ENCODE results near the gene COX6A2. TPM values are rescaled to one million over a fixed set of nuclear protein-coding genes. Genes with fewer than 3 reads are reported as not detected.

The COX6A2 gene
- polyA plus RNA-seq, 4 donors = 0.60 to 24.3 (median 13.0) TPM

- WGBS, 3 donors = 93 to 97% (median 96%) methylated on average over 18 of the region's 18 CpGs
- no peak overlapping the region for H3K27ac ChIP-seq (ENCODE audit: low read depth in 1 of 3, low read length in 2 of 3)
Measured at GRCh38 chr16:31466381-31466841, 38.3 kb upstream of the COX6A2 start.

GRCh38 chr16:31465788-31466370 is 37.7 kb upstream of the COX6A2 start:
- no peak for FAIRE-seq
- no peaks in the 10 kb centered on the region for H3K9me3 ChIP-seq (ENCODE audit: control insufficient read depth in 2 of 2, insufficient read depth in 1 of 2, low read depth in 1 of 2, low read length in 1 of 2)
- H3K36me3 ChIP-seq (ENCODE audit: control insufficient read depth in 3 of 3, insufficient read depth in 2 of 3, low read depth in 1 of 3, low read length in 3 of 3) = peaks cover 0 to 56% (median 3%) of the 10 kb centered on the region in 3 donors
- 90 to 93% (median 92%) methylated on average over 20 of the region's 20 CpGs for WGBS, 3 donors
- no peak overlapping the region for H3K27ac ChIP-seq (ENCODE audit: low read depth in 1 of 3, low read length in 2 of 3)
- DNase-seq = no peak
- H3K4me3 ChIP-seq (ENCODE audit: low read depth in 1 of 3, low read length in 3 of 3) = no peak overlapping the region
- H3K27me3 ChIP-seq (ENCODE audit: control insufficient read depth in 3 of 3, insufficient read depth in 3 of 3, low read length in 3 of 3) = no peaks in the 10 kb centered on the region
- peaks cover 0 to 3% (median 0%) of the 10 kb centered on the region in 3 donors for H3K4me1 ChIP-seq (ENCODE audit: control insufficient read depth in 3 of 3, insufficient read depth in 2 of 3, low read depth in 1 of 3, low read length in 2 of 3)

More at GRCh38 chr16:31466381-31466841, 38.3 kb upstream of the COX6A2 start:
- Histone ChIP-seq H3K4me1 (ENCODE audit: control insufficient read depth in 3 of 3, insufficient read depth in 2 of 3, low read depth in 1 of 3, low read length in 2 of 3) (peaks cover 2 to 4% (median 3%) of the 10 kb centered on the region in 3 donors), H3K9me3 (ENCODE audit: control insufficient read depth in 2 of 2, insufficient read depth in 1 of 2, low read depth in 1 of 2, low read length in 1 of 2) (no peaks in the 10 kb centered on the region), H3K4me3 (ENCODE audit: low read depth in 1 of 3, low read length in 3 of 3) (no peak overlapping the region), H3K27me3 (ENCODE audit: control insufficient read depth in 3 of 3, insufficient read depth in 3 of 3, low read length in 3 of 3) (no peaks in the 10 kb centered on the region), H3K36me3 (ENCODE audit: control insufficient read depth in 3 of 3, insufficient read depth in 2 of 3, low read depth in 1 of 3, low read length in 3 of 3) (peaks cover 0 to 53% (median 3%) of the 10 kb centered on the region in 3 donors)
- FAIRE-seq = no peak
- no peak for DNase-seq

GRCh38 chr16:31464781-31465260 is 36.7 kb upstream of the COX6A2 start:
- no peaks in the 10 kb centered on the region for H3K9me3 ChIP-seq (ENCODE audit: control insufficient read depth in 2 of 2, insufficient read depth in 1 of 2, low read depth in 1 of 2, low read length in 1 of 2)
- FAIRE-seq (no peak), DNase-seq (no peak)
- WGBS, 3 donors = 93 to 96% (median 94%) methylated on average over 16 to 17 of the region's 17 CpGs
- no peaks in the 10 kb centered on the region for H3K27me3 ChIP-seq (ENCODE audit: control insufficient read depth in 3 of 3, insufficient read depth in 3 of 3, low read length in 3 of 3)
- H3K4me3 ChIP-seq (ENCODE audit: low read depth in 1 of 3, low read length in 3 of 3) = no peak overlapping the region
- H3K4me1 ChIP-seq (ENCODE audit: control insufficient read depth in 3 of 3, insufficient read depth in 2 of 3, low read depth in 1 of 3, low read length in 2 of 3) = peaks cover 0 to 5% (median 3%) of the 10 kb centered on the region in 3 donors
- H3K27ac ChIP-seq (ENCODE audit: low read depth in 1 of 3, low read length in 2 of 3) = no peak overlapping the region
- H3K36me3 ChIP-seq (ENCODE audit: control insufficient read depth in 3 of 3, insufficient read depth in 2 of 3, low read depth in 1 of 3, low read length in 3 of 3) = peaks cover 0 to 56% (median 3%) of the 10 kb centered on the region in 3 donors

- Histone ChIP-seq H3K4me3 (ENCODE audit: low read depth in 1 of 3, low read length in 3 of 3) (no peak overlapping the region), H3K27ac (ENCODE audit: low read depth in 1 of 3, low read length in 2 of 3) (no peak overlapping the region), H3K9me3 (ENCODE audit: control insufficient read depth in 2 of 2, insufficient read depth in 1 of 2, low read depth in 1 of 2, low read length in 1 of 2) (no peaks in the 10 kb centered on the region), H3K36me3 (ENCODE audit: control insufficient read depth in 3 of 3, insufficient read depth in 2 of 3, low read depth in 1 of 3, low read length in 3 of 3) (peaks cover 0 to 56% (median 3%) of the 10 kb centered on the region in 3 donors), H3K4me1 (ENCODE audit: control insufficient read depth in 3 of 3, insufficient read depth in 2 of 3, low read depth in 1 of 3, low read length in 2 of 3) (peaks cover 0 to 5% (median 3%) of the 10 kb centered on the region in 3 donors), H3K27me3 (ENCODE audit: control insufficient read depth in 3 of 3, insufficient read depth in 3 of 3, low read length in 3 of 3) (no peaks in the 10 kb centered on the region)
- WGBS, 3 donors = 86 to 93% (median 86%) methylated on average over 32 to 36 of the region's 36 CpGs
- FAIRE-seq = no peak
- no peak for DNase-seq
Measured at GRCh38 chr16:31464348-31464769, 36.2 kb upstream of the COX6A2 start.

- no peaks in the 10 kb centered on the region for H3K27me3 ChIP-seq (ENCODE audit: control insufficient read depth in 3 of 3, insufficient read depth in 3 of 3, low read length in 3 of 3)
- DNase-seq (no peak), FAIRE-seq (no peak)
- H3K36me3 ChIP-seq (ENCODE audit: control insufficient read depth in 3 of 3, insufficient read depth in 2 of 3, low read depth in 1 of 3, low read length in 3 of 3) = peaks cover 0 to 59% (median 3%) of the 10 kb centered on the region in 3 donors
- peaks cover 0 to 13% (median 3%) of the 10 kb centered on the region in 3 donors for H3K4me1 ChIP-seq (ENCODE audit: control insufficient read depth in 3 of 3, insufficient read depth in 2 of 3, low read depth in 1 of 3, low read length in 2 of 3)
- WGBS, 3 donors = 95% methylated on average over 35 of the region's 35 CpGs
- H3K4me3 ChIP-seq (ENCODE audit: low read depth in 1 of 3, low read length in 3 of 3) = no peak overlapping the region
- H3K27ac ChIP-seq (ENCODE audit: low read depth in 1 of 3, low read length in 2 of 3) = no peak overlapping the region
- H3K9me3 ChIP-seq (ENCODE audit: control insufficient read depth in 2 of 2, insufficient read depth in 1 of 2, low read depth in 1 of 2, low read length in 1 of 2) = no peaks in the 10 kb centered on the region
Measured at GRCh38 chr16:31461921-31462804, 34.0 kb upstream of the COX6A2 start.

- H3K4me1 ChIP-seq (ENCODE audit: control insufficient read depth in 3 of 3, insufficient read depth in 2 of 3, low read depth in 1 of 3, low read length in 2 of 3) = peaks cover 3 to 20% (median 5%) of the 10 kb centered on the region in 3 donors
- no peaks in the 10 kb centered on the region for H3K9me3 ChIP-seq (ENCODE audit: control insufficient read depth in 2 of 2, insufficient read depth in 1 of 2, low read depth in 1 of 2, low read length in 1 of 2)
- H3K27ac ChIP-seq (ENCODE audit: low read depth in 1 of 3, low read length in 2 of 3) = no peak overlapping the region
- WGBS, 3 donors = 87 to 91% (median 90%) methylated on average over 10 of the region's 10 CpGs
- no peak for FAIRE-seq
- no peaks in the 10 kb centered on the region for H3K27me3 ChIP-seq (ENCODE audit: control insufficient read depth in 3 of 3, insufficient read depth in 3 of 3, low read length in 3 of 3)
- H3K4me3 ChIP-seq (ENCODE audit: low read depth in 1 of 3, low read length in 3 of 3) = no peak overlapping the region
- H3K36me3 ChIP-seq (ENCODE audit: control insufficient read depth in 3 of 3, insufficient read depth in 2 of 3, low read depth in 1 of 3, low read length in 3 of 3) = peaks cover 0 to 59% (median 3%) of the 10 kb centered on the region in 3 donors
- no peak for DNase-seq
Measured at GRCh38 chr16:31461201-31461920, 33.2 kb upstream of the COX6A2 start.

- H3K27ac ChIP-seq (ENCODE audit: low read depth in 1 of 3, low read length in 2 of 3) = peak overlapping the region; percentile 73 to 89 (median 82)
- peak; percentile 51 to 54 for DNase-seq
Measured at GRCh38 chr16:31460582-31461002, 32.4 kb upstream of the COX6A2 start.

More at GRCh38 chr16:31460582-31461002, 32.4 kb upstream of the COX6A2 start:
- Histone ChIP-seq H3K9me3 (ENCODE audit: control insufficient read depth in 2 of 2, insufficient read depth in 1 of 2, low read depth in 1 of 2, low read length in 1 of 2) (no peaks in the 10 kb centered on the region), H3K4me3 (ENCODE audit: low read depth in 1 of 3, low read length in 3 of 3) (peak overlapping the region in 1 of 3 donors; percentile 47), H3K36me3 (ENCODE audit: control insufficient read depth in 3 of 3, insufficient read depth in 2 of 3, low read depth in 1 of 3, low read length in 3 of 3) (peaks cover 0 to 56% (median 3%) of the 10 kb centered on the region in 3 donors), H3K4me1 (ENCODE audit: control insufficient read depth in 3 of 3, insufficient read depth in 2 of 3, low read depth in 1 of 3, low read length in 2 of 3) (peaks cover 3 to 22% (median 5%) of the 10 kb centered on the region in 3 donors), H3K27me3 (ENCODE audit: control insufficient read depth in 3 of 3, insufficient read depth in 3 of 3, low read length in 3 of 3) (no peaks in the 10 kb centered on the region)
- FAIRE-seq = no peak
- WGBS, 3 donors = 52 to 54% (median 53%) methylated on average over 8 of the region's 8 CpGs

Measured in small intestine (tissue), 7 donors.